Endothelial cell of umbilical vein (primary cell): ENCODE data around the gene DGKB.

Experiments used
- CTCF ChIP-seq, 2 donors: IDR thresholded peaks; 1 replicate in 1 of 2; 2 replicates in 1 of 2; pipeline ENCODE4 v1.5.1; 2011; ENCODE audit warnings: low read length in 2 of 2, mild to moderate bottlenecking in 2 of 2, moderate library complexity in 2 of 2, control low read depth in 1 of 2, inconsistent platforms in 1 of 2, low read depth in 1 of 2; ENCODE audit not compliant: insufficient read depth in 1 of 2; ENCODE audit errors: extremely low read depth in 1 of 2
- EZH2 ChIP-seq: IDR thresholded peaks from 2 replicates; pipeline ENCODE4 v1.6.1; 2012; ENCODE audit warnings: borderline replicate concordance, low read depth, mild to moderate bottlenecking, moderate library complexity, low read length, inconsistent platforms; ENCODE audit not compliant: severe bottlenecking
- FOS ChIP-seq: IDR thresholded peaks from 2 replicates; pipeline ENCODE4 v1.6.1; 2011; ENCODE audit warnings: mild to moderate bottlenecking, low read length, moderate library complexity, borderline replicate concordance; ENCODE audit not compliant: insufficient read depth
- GATA2 ChIP-seq: IDR thresholded peaks from 2 replicates; pipeline ENCODE4 v1.7.0; 2011; ENCODE audit warnings: low read depth, mild to moderate bottlenecking, moderate library complexity, mixed read lengths, low read length; ENCODE audit not compliant: insufficient read length, insufficient read depth
- JUN ChIP-seq: IDR thresholded peaks from 2 replicates; pipeline ENCODE4 v1.6.1; 2011; ENCODE audit warnings: borderline replicate concordance, low read depth; ENCODE audit not compliant: insufficient read length, insufficient read depth
- POLR2A ChIP-seq: IDR thresholded peaks from 2 replicates; pipeline ENCODE4 v1.6.1; 2012; ENCODE audit warnings: low read depth, mild to moderate bottlenecking, control low read depth, low read length
- POLR2AphosphoS5 ChIP-seq: IDR thresholded peaks from 2 replicates; pipeline ENCODE4 v1.6.1; 2012; ENCODE audit warnings: low read depth, mild to moderate bottlenecking, control low read depth, low read length, moderate library complexity; ENCODE audit not compliant: insufficient read depth
- TF ChIP-seq, protein P1 (sequence below): IDR thresholded peaks from 2 replicates; pipeline ENCODE4 v1.6.1; 2011; ENCODE audit not compliant: insufficient read depth, insufficient read length

DNA sequence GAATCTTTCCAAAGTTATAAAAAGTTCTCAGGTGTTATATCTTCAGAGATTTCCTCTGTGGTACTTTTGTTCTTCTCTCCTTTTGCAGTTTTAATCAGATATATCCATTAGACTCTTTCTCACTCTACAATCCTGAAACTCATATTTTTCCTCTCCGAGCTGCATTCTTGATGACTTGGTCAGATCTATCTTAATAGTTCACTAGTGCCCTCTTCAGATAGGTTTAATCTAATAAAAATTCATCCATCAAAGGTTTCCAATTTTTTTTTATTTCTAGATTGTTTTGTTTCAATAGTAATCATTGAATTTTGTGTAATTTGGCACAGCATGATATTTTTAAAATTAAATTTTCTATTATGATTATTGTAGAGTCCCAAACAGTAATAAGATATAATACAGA lies 21.8 kb upstream of the DGKB start:
- no peak for TF ChIP-seq CTCF (IDR thresholded peaks at IDR 0.05; ENCODE audit: extremely low read depth in 1 of 2, insufficient read depth in 1 of 2, low read depth in 1 of 2, low read length in 2 of 2)
- TF ChIP-seq EZH2, result no peak
- TF ChIP-seq POLR2A, result no peak
- no peak for TF ChIP-seq JUN
- TF ChIP-seq, protein P1, sequence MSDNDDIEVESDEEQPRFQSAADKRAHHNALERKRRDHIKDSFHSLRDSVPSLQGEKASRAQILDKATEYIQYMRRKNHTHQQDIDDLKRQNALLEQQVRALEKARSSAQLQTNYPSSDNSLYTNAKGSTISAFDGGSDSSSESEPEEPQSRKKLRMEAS, result no peak
- no peak for TF ChIP-seq GATA2
- no peak for TF ChIP-seq POLR2AphosphoS5
- TF ChIP-seq FOS, result no peak
